K562 treated with DMSO at 1 percent for 24 hours (cell line): ENCODE measurements around the gene OR2AP1. TPM values are rescaled to one million over a fixed set of nuclear protein-coding genes. Genes with fewer than 3 reads are reported as not detected.

Source experiments
- total RNA-seq: library from RNA; unstranded; fragments of 300-600 nt; gene quantifications from 2 replicates; pipeline ENCODE4 v1.2.3, GENCODE V29; 2022; ENCODE audit warnings: low read depth; ENCODE audit not compliant: insufficient read depth

Gene OR2AP1
- not detected in 2 replicates for total RNA-seq

DNA sequence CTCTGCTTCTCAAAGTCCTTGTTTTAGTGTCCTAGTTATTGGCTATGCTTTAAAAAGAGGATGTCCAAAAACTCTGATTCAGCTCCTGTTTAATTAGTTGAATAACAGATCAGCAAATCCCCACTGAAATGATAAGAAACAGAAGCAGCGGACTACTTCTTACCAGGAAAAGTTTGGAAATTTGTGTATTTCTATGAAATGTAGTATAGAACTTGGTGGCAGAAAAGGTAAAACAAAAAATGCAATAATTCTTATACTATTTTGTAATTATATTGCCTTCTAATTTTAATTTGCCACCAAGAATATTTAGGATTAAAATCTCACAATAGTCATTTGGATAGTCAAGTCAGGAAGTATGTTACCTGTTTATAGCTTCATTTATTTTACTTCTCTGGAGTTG is at the start of gene OR2AP1:
OR2AP1 (plus strand) TSS at position 301 of the 400 bp plus-strand sequence. CDS start 1,947 bp downstream, outside the sequence.

GRCh38 chr12:55549302-55549701 is 23.0 kb upstream of the OR2AP1 start, which contains the start of gene OR6C4:
Gene OR6C4 (plus strand): TSS chr12:55549602. CDS start chr12:55551227, 1,625 bp downstream.

Other genes with a start within 250 kb of the OR2AP1 start
- gene OR6C3, start 241.7 kb upstream of the OR2AP1 start, total RNA-seq: not detected in 2 replicates
- not detected in 2 replicates for gene OR6C75, start 209.5 kb upstream of the OR2AP1 start, total RNA-seq
- gene OR6C65, start 171.9 kb upstream of the OR2AP1 start, total RNA-seq: not detected in 2 replicates
- not detected in 2 replicates for gene OR6C76, start 146.2 kb upstream of the OR2AP1 start, total RNA-seq
- not detected in 2 replicates for gene OR6C2, start 128.4 kb upstream of the OR2AP1 start, total RNA-seq
- gene OR6C70, start 102.3 kb upstream of the OR2AP1 start, total RNA-seq: not detected in 2 replicates
- gene OR6C68, start 80.1 kb upstream of the OR2AP1 start, total RNA-seq: not detected in 2 replicates
- gene OR6C4, start 22.9 kb upstream of the OR2AP1 start, total RNA-seq: not detected in 2 replicates
- gene OR10P1, start 64.4 kb downstream of the OR2AP1 start, total RNA-seq: not detected in 2 replicates
- gene ITGA7, start 135.4 kb downstream of the OR2AP1 start, total RNA-seq: 2.1 and 3.6 TPM in 2 replicates
- gene BLOC1S1, start 143.6 kb downstream of the OR2AP1 start, total RNA-seq: 117 and 124 TPM in 2 replicates
- gene RDH5, start 147.9 kb downstream of the OR2AP1 start, total RNA-seq: 2.8 and 3.7 TPM in 2 replicates
- 937 and 946 TPM in 2 replicates for gene CD63, start 156.5 kb downstream of the OR2AP1 start, total RNA-seq
- 11.2 and 15.9 TPM in 2 replicates for gene GDF11, start 170.7 kb downstream of the OR2AP1 start, total RNA-seq
- gene SARNP, start 245.3 kb downstream of the OR2AP1 start, total RNA-seq: 69.0 and 84.4 TPM in 2 replicates
- gene ORMDL2, start 245.6 kb downstream of the OR2AP1 start, total RNA-seq: 29.6 and 36.3 TPM in 2 replicates